Omental fat pad (tissue), 4 donors: ENCODE measurements around the gene PKN2. TPM values are rescaled to one million over a fixed set of nuclear protein-coding genes. Genes with fewer than 3 reads are reported as not detected.

Experiments used
- ATAC-seq: fragments of 150-250 bp; one replicate; pipeline ENCODE4 v1.9.1; 2016; ENCODE audit warnings: mild to moderate bottlenecking, moderate library complexity; ENCODE audit not compliant: low FRiP score
- DNase-seq: peaks from one replicate; pipeline ENCODE4 v3.0.0-alpha.2; 2019; ENCODE audit warnings: low spot score
- CTCF ChIP-seq, 3 donors: fragments of 450-650 bp; IDR thresholded peaks; one replicate each; pipeline ENCODE4 v1.5.1; 2016 to 2017; ENCODE audit warnings: antibody characterized with exemption in 3 of 3, mild to moderate bottlenecking in 3 of 3, moderate library complexity in 2 of 3
- total RNA-seq, 4 donors: library from RNA; depleted of rRNA; stranded (reverse); fragments of >200 nt; gene quantifications; one replicate each; pipeline ENCODE4 v1.1.0, GENCODE V29; 2016

Gene PKN2
- total RNA-seq, 4 donors from 2014 or later: 28.8 to 56.6 (median 41.9) TPM

GRCh38 chr1:88722492-88722891 is 38.4 kb downstream of the PKN2 start:
- ATAC-seq (no peak), DNase-seq (no peak)
- no peak for TF ChIP-seq CTCF (IDR thresholded peaks at IDR 0.05)

- ATAC-seq (no peak), DNase-seq (no peak)
- TF ChIP-seq CTCF (IDR thresholded peaks at IDR 0.05): no peak
These were observed 42.6 kb downstream of the PKN2 start for GRCh38 chr1:88726697-88727096.

DNA sequence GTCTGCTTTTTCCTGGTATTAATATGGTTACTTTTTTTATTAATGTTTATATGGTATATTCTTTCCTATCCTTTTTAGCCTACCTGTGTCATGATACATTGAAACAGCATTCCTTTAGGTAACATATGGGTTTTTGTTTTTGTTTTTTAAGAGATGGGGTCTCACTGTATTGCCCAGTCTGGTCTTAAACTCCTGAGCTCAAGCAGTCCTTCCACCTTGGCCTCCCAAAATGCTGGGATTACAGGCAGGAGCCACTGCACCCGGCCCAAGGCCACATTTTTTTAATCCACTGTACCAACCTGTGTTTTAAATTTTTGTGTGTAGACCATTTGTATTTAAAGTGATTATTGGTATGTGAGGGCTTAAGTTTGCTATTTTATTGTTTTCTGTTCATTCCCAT is 43.1 kb downstream of the PKN2 start:
- ATAC-seq (no peak), DNase-seq (no peak)
- no peak for TF ChIP-seq CTCF (IDR thresholded peaks at IDR 0.05)

GRCh38 chr1:88729297-88729696 is 45.2 kb downstream of the PKN2 start:
- ATAC-seq: no peak
- DNase-seq: no peak
- TF ChIP-seq CTCF (IDR thresholded peaks at IDR 0.05): no peak

- no peak for ATAC-seq
- DNase-seq: no peak
- no peak for TF ChIP-seq CTCF (IDR thresholded peaks at IDR 0.05)
These were observed 46.1 kb downstream of the PKN2 start for GRCh38 chr1:88730132-88730675.

DNA sequence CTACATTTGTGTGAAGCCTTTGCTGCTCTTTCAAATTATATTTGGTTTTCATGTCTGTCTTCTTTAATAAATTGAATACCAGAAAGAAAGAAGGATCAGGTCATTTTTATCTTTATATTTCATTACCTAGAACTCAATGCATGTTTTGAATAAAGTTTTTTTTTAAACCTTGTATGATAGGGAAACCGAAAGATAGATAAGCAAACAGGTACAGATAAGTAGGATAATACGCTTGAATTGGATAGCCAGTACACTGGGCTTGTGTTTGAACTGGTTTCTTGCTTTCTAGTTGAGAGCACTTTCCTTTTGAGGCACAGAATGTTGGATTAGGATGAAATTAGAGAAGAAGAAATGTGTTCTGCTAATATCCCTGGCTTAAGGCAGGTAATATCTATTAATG is 46.9 kb downstream of the PKN2 start:
- DNase-seq: no peak
- ATAC-seq: no peak
- TF ChIP-seq CTCF (IDR thresholded peaks at IDR 0.05): no peak

DNA sequence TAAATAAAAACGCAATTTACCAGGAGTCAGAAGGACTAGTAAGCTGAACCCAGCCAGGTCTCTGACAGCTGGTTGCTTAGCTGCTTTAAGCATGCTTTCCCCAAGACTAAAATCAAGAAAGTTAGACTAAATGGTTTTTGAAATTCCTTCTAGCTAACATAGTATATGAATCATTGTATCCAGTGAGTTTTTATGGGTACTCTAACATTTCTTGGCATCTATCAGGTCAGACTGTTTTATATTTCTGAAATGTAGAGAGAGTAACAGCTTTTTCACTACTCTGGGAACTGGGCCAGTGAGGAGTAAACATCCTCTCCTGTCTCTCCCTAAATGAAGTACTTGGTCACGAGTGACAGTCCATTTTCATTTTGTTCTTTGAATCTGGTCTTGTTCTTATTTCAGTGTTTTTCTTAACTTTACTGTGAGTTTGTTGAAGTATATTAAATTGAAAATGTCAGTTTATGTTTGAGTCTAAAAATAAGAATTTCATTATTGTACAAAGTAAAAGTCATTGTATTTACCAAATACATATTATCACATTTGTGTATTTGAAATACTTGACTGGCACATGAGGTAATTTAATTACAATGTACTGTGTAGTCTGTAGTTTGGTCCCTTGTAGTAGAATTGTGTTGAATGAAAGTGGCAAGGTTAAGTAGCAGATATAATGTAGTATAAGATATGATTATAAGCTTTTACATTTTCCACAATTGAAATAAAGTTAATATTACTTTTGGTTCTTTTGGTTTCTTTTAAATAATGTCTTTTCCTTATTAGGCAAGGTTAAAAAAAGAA is 47.6 kb downstream of the PKN2 start:
- TF ChIP-seq CTCF (IDR thresholded peaks at IDR 0.05): no peak
- ATAC-seq: peak; percentile 96
- no peak for DNase-seq
